ENCODE data around the gene NDUFA9. TPM values are rescaled to one million over a fixed set of nuclear protein-coding genes. Genes with fewer than 3 reads are reported as not detected.

Gene NDUFA9
- total and polyA plus RNA-seq, 2 of the 13 experiments (the other 11 are each of a cell fraction or from before 2014, with no cell fraction given), result 68.0 to 150 TPM

DNA sequence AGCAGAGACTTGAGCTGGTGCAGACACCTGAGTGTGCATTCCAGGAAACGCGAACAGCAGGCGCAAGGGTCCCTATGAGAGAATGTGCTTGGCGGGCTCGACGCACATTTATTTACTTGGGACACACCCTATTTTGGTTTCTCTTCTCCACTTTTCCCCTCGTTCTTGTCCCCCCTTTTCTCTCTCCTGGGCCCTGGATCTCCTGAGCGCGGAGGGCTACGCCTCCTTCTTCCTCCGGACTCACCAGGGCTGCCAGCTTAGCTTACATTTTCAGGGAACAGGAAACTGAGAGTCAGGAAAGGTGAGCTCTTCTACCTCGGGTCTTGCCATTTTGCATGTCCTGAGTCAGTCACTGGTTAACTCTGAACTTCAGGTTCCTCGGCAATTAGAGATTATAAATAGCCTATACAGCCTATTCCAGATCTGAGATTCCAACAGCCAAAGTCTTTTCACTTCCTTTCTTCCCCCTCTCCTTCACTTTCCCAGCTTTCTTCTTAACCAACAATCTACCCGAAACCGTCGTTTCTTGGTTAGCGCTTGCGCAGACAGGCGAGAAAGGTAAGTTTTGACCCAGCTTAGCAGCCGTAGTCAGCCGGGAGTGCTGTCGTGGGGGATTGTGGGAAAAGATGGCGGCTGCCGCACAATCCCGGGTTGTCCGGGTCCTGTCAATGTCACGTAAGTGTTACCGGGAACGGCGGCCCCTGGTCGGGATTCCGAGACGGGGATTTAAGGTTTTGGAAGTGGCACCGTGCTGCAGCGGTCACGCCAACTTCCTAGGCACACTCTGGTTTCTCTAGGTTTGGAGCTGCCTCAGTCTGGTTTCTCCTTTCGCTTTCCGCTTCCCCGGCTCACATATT, at the start of gene NDUFA9, which contains the start of gene AKAP3 (continued):
- TF ChIP-seq ZNF124 (CRISPR knock-in tag; IDR thresholded peaks at IDR 0.05), result 0 out of 2 replicates have a peak, but pooled peaks have one; percentile 38
- TF ChIP-seq ZNF816 (CRISPR knock-in tag; IDR thresholded peaks at IDR 0.05; ENCODE audit: borderline replicate concordance), result no peak
- peak; percentile 55; the same call in 1 of the 2 replicates for TF ChIP-seq HCFC1 (IDR thresholded peaks at IDR 0.05; ENCODE audit: low read depth, low read length)
- TF ChIP-seq BORCS8-MEF2B (CRISPR knock-in tag; IDR thresholded peaks at IDR 0.05), result 0 out of 2 replicates have a peak, but pooled peaks have one; percentile 33
- TF ChIP-seq ZNF501 (CRISPR knock-in tag; IDR thresholded peaks at IDR 0.05), result peak; percentile 93
- TF ChIP-seq, protein P1, sequence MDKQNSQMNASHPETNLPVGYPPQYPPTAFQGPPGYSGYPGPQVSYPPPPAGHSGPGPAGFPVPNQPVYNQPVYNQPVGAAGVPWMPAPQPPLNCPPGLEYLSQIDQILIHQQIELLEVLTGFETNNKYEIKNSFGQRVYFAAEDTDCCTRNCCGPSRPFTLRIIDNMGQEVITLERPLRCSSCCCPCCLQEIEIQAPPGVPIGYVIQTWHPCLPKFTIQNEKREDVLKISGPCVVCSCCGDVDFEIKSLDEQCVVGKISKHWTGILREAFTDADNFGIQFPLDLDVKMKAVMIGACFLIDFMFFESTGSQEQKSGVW (CRISPR knock-in tag; IDR thresholded peaks at IDR 0.05; ENCODE audit: borderline replicate concordance), result no peak
- peak; percentile 96 for TF ChIP-seq KMT2B (CRISPR knock-in tag; IDR thresholded peaks at IDR 0.05)
- no peak for TF ChIP-seq ZNF790 (CRISPR knock-in tag; IDR thresholded peaks at IDR 0.05; ENCODE audit: borderline replicate concordance)
- TF ChIP-seq SOX5 (CRISPR knock-in tag; IDR thresholded peaks at IDR 0.05; ENCODE audit: borderline replicate concordance), result peak; percentile 10; the same call in 1 of the 2 replicates
- TF ChIP-seq CBFB (CRISPR knock-in tag; IDR thresholded peaks at IDR 0.05), result peak; percentile 70; the same call in 1 of the 2 replicates
- TF ChIP-seq, protein P2, sequence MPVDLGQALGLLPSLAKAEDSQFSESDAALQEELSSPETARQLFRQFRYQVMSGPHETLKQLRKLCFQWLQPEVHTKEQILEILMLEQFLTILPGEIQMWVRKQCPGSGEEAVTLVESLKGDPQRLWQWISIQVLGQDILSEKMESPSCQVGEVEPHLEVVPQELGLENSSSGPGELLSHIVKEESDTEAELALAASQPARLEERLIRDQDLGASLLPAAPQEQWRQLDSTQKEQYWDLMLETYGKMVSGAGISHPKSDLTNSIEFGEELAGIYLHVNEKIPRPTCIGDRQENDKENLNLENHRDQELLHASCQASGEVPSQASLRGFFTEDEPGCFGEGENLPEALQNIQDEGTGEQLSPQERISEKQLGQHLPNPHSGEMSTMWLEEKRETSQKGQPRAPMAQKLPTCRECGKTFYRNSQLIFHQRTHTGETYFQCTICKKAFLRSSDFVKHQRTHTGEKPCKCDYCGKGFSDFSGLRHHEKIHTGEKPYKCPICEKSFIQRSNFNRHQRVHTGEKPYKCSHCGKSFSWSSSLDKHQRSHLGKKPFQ (CRISPR knock-in tag; IDR thresholded peaks at IDR 0.05; ENCODE audit: insufficient replicate concordance), result no peak
- 0 out of 2 replicates have a peak, but pooled peaks have one; percentile 76 for TF ChIP-seq SNAPC2 (CRISPR knock-in tag; IDR thresholded peaks at IDR 0.05)
- no peak for TF ChIP-seq DPF2 (CRISPR knock-in tag; IDR thresholded peaks at IDR 0.05; ENCODE audit: borderline replicate concordance, low read depth)
- TF ChIP-seq, protein P3, sequence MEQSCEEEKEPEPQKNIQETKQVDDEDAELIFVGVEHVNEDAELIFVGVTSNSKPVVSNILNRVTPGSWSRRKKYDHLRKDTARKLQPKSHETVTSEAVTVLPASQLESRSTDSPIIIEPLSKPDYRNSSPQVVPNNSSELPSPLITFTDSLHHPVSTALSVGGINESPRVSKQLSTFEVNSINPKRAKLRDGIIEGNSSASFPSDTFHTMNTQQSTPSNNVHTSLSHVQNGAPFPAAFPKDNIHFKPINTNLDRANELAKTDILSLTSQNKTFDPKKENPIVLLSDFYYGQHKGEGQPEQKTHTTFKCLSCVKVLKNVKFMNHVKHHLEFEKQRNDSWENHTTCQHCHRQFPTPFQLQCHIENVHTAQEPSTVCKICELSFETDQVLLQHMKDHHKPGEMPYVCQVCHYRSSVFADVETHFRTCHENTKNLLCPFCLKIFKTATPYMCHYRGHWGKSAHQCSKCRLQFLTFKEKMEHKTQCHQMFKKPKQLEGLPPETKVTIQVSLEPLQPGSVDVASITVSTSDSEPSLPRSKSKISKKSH (CRISPR knock-in tag; IDR thresholded peaks at IDR 0.05; ENCODE audit: borderline replicate concordance), result no peak
- no peak for TF ChIP-seq HDAC6 (IDR thresholded peaks at IDR 0.05; ENCODE audit: low read depth, low read length)
- TF ChIP-seq PHF5A (CRISPR knock-in tag; IDR thresholded peaks at IDR 0.05; ENCODE audit: low read depth, unreplicated experiment), result peak; percentile 30
- TF ChIP-seq, protein P4, sequence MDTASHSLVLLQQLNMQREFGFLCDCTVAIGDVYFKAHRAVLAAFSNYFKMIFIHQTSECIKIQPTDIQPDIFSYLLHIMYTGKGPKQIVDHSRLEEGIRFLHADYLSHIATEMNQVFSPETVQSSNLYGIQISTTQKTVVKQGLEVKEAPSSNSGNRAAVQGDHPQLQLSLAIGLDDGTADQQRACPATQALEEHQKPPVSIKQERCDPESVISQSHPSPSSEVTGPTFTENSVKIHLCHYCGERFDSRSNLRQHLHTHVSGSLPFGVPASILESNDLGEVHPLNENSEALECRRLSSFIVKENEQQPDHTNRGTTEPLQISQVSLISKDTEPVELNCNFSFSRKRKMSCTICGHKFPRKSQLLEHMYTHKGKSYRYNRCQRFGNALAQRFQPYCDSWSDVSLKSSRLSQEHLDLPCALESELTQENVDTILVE (CRISPR knock-in tag; IDR thresholded peaks at IDR 0.05), result 0 out of 2 replicates have a peak, but pooled peaks have one; percentile 30
- TF ChIP-seq PRMT3 (CRISPR knock-in tag; IDR thresholded peaks at IDR 0.05; ENCODE audit: borderline replicate concordance, low read depth), result no peak
- TF ChIP-seq MZF1 (CRISPR knock-in tag; IDR thresholded peaks at IDR 0.05; ENCODE audit: borderline replicate concordance), result no peak
- no peak for TF ChIP-seq ZNF274 (CRISPR knock-in tag; IDR thresholded peaks at IDR 0.05)
- no peak for TF ChIP-seq SNAI1 (CRISPR knock-in tag; IDR thresholded peaks at IDR 0.05; ENCODE audit: borderline replicate concordance)
- no peak for TF ChIP-seq NCOA5 (CRISPR knock-in tag; IDR thresholded peaks at IDR 0.05)
- no peak for TF ChIP-seq ARNT (IDR thresholded peaks at IDR 0.05)
- TF ChIP-seq, protein P5, sequence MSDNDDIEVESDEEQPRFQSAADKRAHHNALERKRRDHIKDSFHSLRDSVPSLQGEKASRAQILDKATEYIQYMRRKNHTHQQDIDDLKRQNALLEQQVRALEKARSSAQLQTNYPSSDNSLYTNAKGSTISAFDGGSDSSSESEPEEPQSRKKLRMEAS (IDR thresholded peaks at IDR 0.05), result peak; percentile 52
- peak; percentile 41; the same call in 1 of the 2 replicates for TF ChIP-seq AHR (CRISPR knock-in tag; IDR thresholded peaks at IDR 0.05)
